Stimulated activated CD4-positive, alpha-beta T cell treated with anti-CD3 and anti-CD28 coated beads, Interleukin-2, amount 100 ng/mL, for 48 hours (primary cell): Measurements from ENCODE around the gene ORAI3.

Source experiments
- DNase-seq, 2 donors: peaks; one replicate each; pipeline ENCODE4 v3.0.0-alpha.2; 2020

ORAI3 gene

GRCh38 chr16:30972872-30973271, 24.0 kb downstream of the ORAI3 start:
- no peak for DNase-seq

- DNase-seq, result no peak
Measured at GRCh38 chr16:30974348-30974747, 25.5 kb downstream of the ORAI3 start.

- no peak for DNase-seq
Measured at GRCh38 chr16:30976486-30976885, 27.6 kb downstream of the ORAI3 start.

DNA sequence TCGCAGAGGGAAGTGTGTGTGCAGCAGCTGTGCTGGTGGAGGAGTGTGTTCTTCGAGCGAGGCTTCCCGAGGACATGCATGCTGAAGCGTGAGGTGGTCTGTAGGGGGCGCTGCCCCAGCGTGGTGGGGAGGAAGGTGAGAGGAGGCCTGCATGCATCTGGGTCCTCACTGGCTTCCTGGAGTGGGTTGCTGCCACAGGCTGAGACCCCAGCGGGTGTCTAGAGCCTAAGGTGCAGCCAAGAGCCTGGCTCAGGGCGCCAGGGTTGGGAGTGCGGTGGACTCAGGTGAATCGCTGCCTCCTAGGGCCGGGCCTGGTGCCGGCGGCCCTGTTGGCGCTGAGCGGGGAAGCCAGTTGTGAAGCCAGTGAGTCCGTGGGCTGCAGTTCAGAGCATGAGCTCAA, 28.6 kb downstream of the ORAI3 start:
- no peak for DNase-seq

- DNase-seq, result no peak
Measured at GRCh38 chr16:30979170-30980022, 30.5 kb downstream of the ORAI3 start.

GRCh38 chr16:30980023-30980371, 31.1 kb downstream of the ORAI3 start:
- no peak for DNase-seq

GRCh38 chr16:30980434-30980833, 31.6 kb downstream of the ORAI3 start:
- no peak for DNase-seq

DNA sequence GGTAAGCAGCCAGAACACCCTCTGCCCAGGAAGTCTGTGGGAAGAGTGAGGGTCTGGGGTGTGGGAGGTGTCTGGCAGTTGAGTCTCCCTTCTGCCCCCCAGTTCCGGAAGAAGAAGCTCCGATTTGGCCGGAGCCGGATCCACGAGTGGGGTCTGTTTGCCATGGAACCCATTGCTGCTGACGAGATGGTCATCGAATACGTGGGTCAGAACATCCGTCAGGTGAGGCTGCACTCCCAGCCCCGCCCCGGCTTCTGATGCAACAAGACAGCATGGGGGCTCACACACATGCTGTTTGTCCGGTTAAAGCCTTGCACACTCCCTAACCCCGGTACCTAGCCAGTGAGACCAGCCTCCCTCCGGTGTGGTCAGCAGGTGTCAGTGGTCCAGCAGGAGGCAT, 32.1 kb downstream of the ORAI3 start:
- no peak for DNase-seq

DNA sequence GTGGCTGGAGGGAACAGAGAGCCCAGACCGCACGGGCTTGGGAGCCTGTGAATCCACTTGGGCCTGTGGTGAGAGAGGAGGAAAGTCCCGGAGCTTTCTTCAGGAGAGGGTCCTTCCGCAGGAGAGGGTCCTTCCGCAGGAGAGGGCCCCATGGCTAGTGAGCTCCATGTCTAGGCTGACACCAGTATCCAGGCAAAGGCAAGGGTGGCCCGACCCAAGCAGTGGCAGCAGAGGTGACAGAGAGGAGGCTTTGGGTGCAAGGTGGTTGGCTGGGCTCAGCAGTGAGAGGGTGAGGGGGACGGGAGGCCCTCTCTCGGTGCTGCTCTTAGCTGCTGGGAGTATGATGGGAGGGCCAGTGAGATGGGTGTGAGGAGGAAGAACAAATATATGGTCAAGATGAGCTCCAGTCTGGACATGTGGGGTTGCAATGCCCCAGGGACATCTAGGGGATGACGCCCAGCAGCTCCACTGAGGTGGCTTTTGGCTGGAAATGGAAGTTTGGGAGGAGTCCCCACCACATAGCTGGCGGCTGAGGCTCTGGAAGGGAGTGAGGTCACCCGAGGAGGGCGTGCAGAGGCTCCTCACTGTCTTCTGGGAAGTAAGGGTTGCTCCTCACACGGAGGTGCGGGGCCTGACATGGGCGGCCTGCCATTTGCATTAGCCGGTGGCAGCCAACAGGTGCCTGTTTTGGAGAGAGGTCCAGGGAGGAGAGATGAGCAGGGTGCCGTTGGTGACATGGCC, 33.9 kb downstream of the ORAI3 start:
- no peak for DNase-seq

GRCh38 chr16:30983289-30983889, 34.5 kb downstream of the ORAI3 start:
- DNase-seq, result no peak

DNA sequence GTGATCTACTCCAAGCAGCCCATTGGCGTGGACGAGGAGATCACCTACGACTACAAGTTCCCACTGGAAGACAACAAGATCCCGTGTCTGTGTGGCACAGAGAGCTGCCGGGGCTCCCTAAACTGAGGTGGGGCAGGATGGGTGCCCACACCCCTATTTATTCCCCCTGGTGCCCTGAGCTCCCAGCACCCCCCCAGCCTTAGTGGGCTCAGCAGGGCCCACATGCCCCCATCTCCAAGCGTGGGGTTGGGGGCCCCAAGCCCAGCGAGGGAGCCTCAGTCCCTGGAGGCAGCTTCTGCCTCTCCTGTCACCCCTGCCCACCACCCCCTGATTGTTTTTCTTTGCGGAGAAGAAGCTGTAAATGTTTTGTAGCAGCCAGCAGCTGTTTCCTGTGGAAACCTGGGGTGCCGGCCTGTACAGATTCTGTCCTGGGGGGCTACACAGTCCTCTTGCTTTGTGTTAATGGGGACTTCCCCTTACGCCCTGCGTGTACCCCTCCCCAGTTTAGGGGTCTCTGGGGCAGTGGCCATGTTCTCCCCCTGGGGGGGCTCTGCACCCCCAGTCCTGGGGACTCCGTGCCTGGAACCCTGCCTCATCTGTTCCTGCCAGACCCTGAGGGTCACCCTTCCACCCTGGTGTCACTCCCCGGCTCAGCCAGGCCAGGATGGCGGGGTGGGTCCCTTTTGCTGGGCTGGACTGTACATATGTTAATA, 35.2 kb downstream of the ORAI3 start:
- no peak for DNase-seq

GRCh38 chr16:30984669-30985400, 36.0 kb downstream of the ORAI3 start, which contains the start of gene HSD3B7:
Gene HSD3B7, plus strand, starts transcription at chr16:30985207. Its CDS starts 452 bp downstream, at chr16:30985659.
- DNase-seq, result peak; percentile 88 to 92

GRCh38 chr16:30985401-30986128, 36.7 kb downstream of the ORAI3 start:
- no peak for DNase-seq

- no peak for DNase-seq
Measured at GRCh38 chr16:30986129-30986991, 37.5 kb downstream of the ORAI3 start.

- no peak for DNase-seq
Measured at GRCh38 chr16:30987581-30988190, 38.8 kb downstream of the ORAI3 start.

GRCh38 chr16:30989469-30990047, 40.7 kb downstream of the ORAI3 start:
- DNase-seq, result no peak

- no peak for DNase-seq
Measured at GRCh38 chr16:30990105-30990504, 41.2 kb downstream of the ORAI3 start.

GRCh38 chr16:30991052-30991451, 42.2 kb downstream of the ORAI3 start:
- DNase-seq, result no peak

GRCh38 chr16:30992276-30992780, 43.5 kb downstream of the ORAI3 start:
- DNase-seq, result no peak
